ENCODE measurements around the gene LIMS2.
A peak's percentile ranks its signal among the peaks of the same experiment; 100 is the strongest.

Gene LIMS2

GRCh38 chr2:127645026-127645394 is 30.3 kb downstream of the LIMS2 start:
- DNase-seq = no peak

- peak; percentile 26 for DNase-seq
Observed at GRCh38 chr2:127644066-127645025, 31.0 kb downstream of the LIMS2 start.

GRCh38 chr2:127643439-127644065 is 31.8 kb downstream of the LIMS2 start:
- DNase-seq = no peak

GRCh38 chr2:127642706-127643438 is 32.5 kb downstream of the LIMS2 start:
- DNase-seq = no peak

- DNase-seq = peak; percentile 51
Observed at GRCh38 chr2:127641846-127642507, 33.4 kb downstream of the LIMS2 start.

GRCh38 chr2:127641133-127641532 is 34.2 kb downstream of the LIMS2 start:
- no peak for DNase-seq

GRCh38 chr2:127640082-127641072 is 35.0 kb downstream of the LIMS2 start:
- no peak for DNase-seq

- no peak for DNase-seq
Observed at GRCh38 chr2:127639111-127639474, 36.2 kb downstream of the LIMS2 start.

- DNase-seq = peak; percentile 27
Observed at GRCh38 chr2:127638361-127639110, 36.8 kb downstream of the LIMS2 start.

GRCh38 chr2:127637725-127638252 is 37.5 kb downstream of the LIMS2 start:
- DNase-seq = peak; percentile 37

GRCh38 chr2:127637236-127637630 is 38.1 kb downstream of the LIMS2 start:
- no peak for DNase-seq

GRCh38 chr2:127636248-127637235 is 38.8 kb downstream of the LIMS2 start:
- no peak for DNase-seq

- no peak for DNase-seq
Observed at GRCh38 chr2:127635380-127636237, 39.7 kb downstream of the LIMS2 start.

- DNase-seq = no peak
Observed at GRCh38 chr2:127634626-127635379, 40.5 kb downstream of the LIMS2 start.

- no peak for DNase-seq
Observed at GRCh38 chr2:127634066-127634617, 41.2 kb downstream of the LIMS2 start.

GRCh38 chr2:127633556-127634065 is 41.7 kb downstream of the LIMS2 start:
- DNase-seq = no peak
